ENCODE data around the gene CLPTM1. TPM values are rescaled to one million over a fixed set of nuclear protein-coding genes. Genes with fewer than 3 reads are reported as not detected.
A peak's percentile ranks its signal among the peaks of the same experiment; 100 is the strongest.
"Not testable (repeated sequence)": the region's sequence is repeated elsewhere in the genome, so short reads cannot be mapped to it uniquely, and the experiment has no call there.

The CLPTM1 gene
- total RNA-seq = 28.9 and 65.8 TPM in 2 replicates

- DNase-seq = peak; percentile 98
Measured at GRCh38 chr19:44954649-44955504, at the start of gene CLPTM1. Gene CLPTM1, plus strand, starts transcription at chr19:44955380. Its CDS starts 16 bp downstream, at chr19:44955396.

DNA sequence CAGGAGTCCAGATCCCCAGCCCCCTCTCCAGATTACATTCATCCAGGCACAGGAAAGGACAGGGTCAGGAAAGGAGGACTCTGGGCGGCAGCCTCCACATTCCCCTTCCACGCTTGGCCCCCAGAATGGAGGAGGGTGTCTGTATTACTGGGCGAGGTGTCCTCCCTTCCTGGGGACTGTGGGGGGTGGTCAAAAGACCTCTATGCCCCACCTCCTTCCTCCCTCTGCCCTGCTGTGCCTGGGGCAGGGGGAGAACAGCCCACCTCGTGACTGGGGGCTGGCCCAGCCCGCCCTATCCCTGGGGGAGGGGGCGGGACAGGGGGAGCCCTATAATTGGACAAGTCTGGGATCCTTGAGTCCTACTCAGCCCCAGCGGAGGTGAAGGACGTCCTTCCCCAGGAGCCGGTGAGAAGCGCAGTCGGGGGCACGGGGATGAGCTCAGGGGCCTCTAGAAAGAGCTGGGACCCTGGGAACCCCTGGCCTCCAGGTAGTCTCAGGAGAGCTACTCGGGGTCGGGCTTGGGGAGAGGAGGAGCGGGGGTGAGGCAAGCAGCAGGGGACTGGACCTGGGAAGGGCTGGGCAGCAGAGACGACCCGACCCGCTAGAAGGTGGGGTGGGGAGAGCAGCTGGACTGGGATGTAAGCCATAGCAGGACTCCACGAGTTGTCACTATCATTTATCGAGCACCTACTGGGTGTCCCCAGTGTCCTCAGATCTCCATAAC is 49.6 kb upstream of the CLPTM1 start, which contains the start of gene APOE:
APOE (plus strand) TSS at position 360 of the 724 bp plus-strand sequence. CDS start 829 bp downstream, outside the sequence.
- DNase-seq = no peak

- no peak for DNase-seq
Measured at GRCh38 chr19:44907613-44908012, 47.6 kb upstream of the CLPTM1 start.

DNA sequence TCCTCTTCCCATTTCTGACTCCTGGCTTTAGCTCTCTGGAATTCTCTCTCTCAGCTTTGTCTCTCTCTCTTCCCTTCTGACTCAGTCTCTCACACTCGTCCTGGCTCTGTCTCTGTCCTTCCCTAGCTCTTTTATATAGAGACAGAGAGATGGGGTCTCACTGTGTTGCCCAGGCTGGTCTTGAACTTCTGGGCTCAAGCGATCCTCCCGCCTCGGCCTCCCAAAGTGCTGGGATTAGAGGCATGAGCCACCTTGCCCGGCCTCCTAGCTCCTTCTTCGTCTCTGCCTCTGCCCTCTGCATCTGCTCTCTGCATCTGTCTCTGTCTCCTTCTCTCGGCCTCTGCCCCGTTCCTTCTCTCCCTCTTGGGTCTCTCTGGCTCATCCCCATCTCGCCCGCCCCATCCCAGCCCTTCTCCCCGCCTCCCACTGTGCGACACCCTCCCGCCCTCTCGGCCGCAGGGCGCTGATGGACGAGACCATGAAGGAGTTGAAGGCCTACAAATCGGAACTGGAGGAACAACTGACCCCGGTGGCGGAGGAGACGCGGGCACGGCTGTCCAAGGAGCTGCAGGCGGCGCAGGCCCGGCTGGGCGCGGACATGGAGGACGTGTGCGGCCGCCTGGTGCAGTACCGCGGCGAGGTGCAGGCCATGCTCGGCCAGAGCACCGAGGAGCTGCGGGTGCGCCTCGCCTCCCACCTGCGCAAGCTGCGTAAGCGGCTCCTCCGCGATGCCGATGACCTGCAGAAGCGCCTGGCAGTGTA is 46.9 kb upstream of the CLPTM1 start:
- no peak for DNase-seq

DNA sequence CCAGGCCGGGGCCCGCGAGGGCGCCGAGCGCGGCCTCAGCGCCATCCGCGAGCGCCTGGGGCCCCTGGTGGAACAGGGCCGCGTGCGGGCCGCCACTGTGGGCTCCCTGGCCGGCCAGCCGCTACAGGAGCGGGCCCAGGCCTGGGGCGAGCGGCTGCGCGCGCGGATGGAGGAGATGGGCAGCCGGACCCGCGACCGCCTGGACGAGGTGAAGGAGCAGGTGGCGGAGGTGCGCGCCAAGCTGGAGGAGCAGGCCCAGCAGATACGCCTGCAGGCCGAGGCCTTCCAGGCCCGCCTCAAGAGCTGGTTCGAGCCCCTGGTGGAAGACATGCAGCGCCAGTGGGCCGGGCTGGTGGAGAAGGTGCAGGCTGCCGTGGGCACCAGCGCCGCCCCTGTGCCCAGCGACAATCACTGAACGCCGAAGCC is 46.3 kb upstream of the CLPTM1 start:
- no peak for DNase-seq

- no peak for DNase-seq
Measured at GRCh38 chr19:44909775-44910174, 45.4 kb upstream of the CLPTM1 start.

DNA sequence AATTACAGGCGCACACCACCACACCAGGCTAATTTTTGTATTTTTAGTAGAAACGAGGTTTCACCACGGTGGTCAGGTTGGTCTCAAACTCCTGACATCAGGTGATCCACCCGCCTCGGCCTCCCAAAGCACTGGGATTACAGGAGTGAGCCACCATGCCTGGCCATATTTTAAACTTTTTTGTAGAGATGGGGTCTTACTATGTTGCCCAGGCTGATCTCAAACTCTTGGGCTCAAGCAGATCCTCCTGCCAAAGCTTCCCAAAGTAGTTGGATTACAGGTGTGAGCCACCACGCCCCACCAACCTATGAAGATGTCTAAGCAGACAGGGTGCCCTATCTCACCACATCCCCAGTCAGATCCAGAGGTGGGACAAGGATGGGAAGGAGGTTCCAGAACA is 43.3 kb upstream of the CLPTM1 start:
- DNase-seq = not testable (repeated sequence)

- DNase-seq = no peak
Measured at GRCh38 chr19:44912854-44913253, 42.3 kb upstream of the CLPTM1 start.

DNA sequence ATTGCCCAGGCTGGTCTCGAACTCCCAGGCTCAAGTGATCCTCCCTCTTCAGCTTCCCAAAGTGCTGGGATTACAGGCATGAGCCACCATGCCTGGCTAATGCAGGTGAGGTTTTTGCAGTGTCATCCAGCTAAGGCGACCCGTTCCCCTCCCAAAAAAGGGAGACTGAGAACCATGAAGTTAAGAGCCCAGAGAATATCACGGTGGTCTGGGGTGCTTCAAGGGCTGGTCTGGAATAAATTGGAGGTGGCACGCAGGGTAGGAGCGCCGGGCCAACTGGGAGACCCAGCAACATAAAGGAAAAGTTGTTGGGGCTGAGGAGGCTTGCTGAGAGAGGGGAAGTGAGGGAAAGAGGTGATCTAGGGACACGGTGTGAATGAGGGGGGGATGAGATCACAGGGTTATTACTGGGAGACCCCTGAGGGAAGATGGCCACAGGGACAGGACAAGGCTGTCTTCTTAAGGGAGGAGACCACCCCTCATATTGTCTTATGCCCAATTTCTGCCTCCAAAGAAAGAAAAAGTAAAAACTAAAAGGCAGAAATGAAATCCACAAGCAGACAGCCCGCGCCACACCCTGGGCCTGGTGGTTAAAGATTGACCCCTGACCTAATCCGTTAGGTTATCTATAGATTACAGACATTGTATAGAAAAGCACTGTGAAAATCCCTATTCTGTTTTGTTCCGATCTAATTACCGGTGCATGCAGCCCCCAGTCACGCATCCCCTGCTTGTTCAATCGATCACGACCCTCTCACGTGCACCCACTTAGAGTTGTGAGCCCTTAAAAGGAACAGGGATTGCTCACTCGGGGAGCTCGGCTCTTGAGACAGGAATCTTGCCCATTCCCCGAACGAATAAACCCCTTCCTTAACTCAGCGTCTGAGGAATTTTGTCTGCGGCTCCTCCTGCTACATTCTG is 41.4 kb upstream of the CLPTM1 start:
- DNase-seq = not testable (repeated sequence)

DNA sequence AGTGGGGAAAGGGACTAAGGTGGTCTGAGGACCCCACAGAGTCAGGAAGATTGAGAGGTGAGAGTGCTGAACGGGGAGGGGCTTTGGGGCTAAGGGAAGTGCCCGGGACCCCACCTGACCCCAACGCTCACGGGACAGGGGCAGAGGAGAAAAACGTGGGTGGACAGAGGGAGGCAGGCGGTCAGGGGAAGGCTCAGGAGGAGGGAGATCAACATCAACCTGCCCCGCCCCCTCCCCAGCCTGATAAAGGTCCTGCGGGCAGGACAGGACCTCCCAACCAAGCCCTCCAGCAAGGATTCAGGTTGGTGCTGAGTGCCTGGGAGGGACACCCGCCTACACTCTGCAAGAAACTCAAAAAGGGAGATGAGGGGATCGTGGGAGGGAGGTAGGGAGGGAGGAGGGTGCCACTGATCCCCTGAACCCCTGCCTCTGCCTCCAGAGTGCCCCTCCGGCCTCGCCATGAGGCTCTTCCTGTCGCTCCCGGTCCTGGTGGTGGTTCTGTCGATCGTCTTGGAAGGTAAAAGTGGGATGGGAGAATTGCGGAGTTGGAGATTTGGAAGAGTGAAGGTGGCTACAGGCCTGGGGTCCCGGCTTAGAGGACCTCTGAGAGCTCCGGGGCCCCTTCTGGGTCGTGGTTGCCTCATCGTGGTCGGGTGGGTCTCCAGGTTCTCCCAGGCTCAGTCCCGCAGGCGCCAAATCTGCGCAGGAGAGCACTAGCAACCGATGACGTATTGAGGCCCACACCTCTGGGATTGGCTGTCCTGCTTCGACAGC is 40.6 kb upstream of the CLPTM1 start, which contains the start of gene APOC1:
APOC1 (plus strand) TSS at position 176 of the 774 bp plus-strand sequence; CDS start at position 460, 284 bp downstream.
- peak; percentile 86 for DNase-seq

GRCh38 chr19:44924243-44924725 is 30.9 kb upstream of the CLPTM1 start:
- no peak for DNase-seq

DNA sequence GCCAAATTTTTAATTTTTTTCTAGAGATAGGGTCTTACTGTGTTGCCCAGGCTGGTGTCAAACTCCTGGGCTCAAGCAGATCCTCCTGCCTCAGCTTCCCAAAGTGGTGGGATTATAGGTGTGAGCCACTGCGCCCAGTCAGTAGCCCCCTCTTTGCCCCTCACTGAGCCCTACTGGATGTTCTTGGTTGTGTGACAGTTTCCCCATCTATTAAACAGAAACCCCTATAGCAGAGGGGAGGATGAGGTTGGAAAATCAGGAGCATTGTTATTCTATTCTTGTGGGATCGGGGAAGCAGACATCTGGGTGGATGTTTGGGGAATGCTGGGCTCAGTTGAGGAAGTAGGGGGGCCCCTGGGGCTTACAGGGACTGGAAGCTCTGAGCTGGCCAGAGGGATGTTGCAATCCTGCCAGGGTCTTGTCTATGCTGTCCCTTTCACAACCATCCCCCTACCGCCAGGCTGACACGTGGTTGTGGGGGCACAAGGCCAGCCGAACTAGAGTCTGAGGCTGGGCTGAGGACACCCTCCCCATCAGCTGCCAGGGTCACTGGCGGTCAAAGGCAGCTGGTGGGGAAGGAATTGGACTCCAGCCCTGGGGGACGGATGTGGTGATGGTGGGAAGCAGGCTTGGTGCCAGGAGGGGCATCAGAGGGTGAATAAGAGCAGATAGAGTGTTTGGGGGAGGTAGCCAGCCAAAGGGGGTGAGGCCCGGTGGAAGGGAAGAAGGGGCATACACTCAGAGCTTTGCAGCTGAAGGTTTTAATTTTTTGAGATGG is 29.9 kb upstream of the CLPTM1 start:
- DNase-seq = no peak

- DNase-seq = not testable (repeated sequence)
Measured at GRCh38 chr19:44926245-44927077, 28.7 kb upstream of the CLPTM1 start.

DNA sequence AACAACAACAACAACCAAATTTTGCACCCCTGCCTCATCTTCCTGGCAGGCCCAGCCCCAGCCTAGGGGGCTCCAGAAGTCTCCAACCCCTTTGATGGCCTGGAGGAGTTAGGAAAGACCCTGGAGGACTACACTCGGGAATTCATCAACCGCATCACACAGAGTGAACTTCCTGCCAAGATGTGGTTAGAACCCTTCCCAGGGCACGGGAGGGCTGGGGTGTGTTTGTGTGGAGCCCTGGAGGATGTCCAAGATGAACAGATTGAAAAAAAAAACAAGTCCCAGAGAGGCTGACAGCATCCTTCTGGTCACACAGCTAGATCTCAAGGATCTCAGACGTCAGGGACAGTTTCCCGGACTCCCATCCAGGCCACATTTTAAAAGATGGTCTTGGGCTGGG is 27.4 kb upstream of the CLPTM1 start:
- no peak for DNase-seq

DNA sequence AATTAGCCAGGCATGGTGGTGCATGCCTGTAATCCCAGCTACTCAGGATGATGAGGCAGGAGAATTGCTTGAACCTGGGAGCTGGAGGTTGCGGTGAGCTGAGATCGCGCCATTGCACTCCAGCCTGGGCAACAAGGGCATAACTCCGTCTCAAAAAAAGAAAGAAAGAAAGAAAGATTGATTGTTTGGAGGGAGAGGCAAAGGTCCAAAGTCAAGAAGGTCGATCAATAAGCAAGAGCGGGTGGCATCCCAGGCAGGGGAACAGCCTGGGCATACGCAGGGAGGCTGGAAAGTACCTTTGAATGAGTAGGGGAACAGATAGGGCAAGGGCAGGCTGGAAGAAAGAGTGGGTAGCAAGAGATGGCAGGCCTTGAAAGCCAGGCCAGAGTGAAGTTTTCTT is 25.1 kb upstream of the CLPTM1 start:
- no peak for DNase-seq

DNA sequence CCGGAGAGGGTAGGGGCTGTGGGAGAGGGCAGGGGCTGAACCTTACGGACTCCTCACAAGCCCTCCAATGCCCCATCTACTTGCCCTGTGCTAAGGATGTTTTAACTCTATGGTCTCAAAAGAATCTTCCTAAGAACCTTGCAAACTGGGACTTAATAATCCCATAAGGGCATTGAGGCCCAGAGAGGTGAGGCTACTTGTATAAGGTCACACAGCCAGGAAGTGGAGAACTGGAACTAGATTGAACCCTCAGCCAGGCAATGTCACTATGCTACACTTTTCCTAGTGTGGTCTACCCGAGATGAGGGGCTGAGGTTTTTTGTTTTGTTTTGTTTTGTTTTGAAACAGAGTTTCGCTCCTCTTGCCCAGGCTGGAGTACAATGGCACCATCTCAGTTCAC is 23.6 kb upstream of the CLPTM1 start:
- DNase-seq = no peak

DNA sequence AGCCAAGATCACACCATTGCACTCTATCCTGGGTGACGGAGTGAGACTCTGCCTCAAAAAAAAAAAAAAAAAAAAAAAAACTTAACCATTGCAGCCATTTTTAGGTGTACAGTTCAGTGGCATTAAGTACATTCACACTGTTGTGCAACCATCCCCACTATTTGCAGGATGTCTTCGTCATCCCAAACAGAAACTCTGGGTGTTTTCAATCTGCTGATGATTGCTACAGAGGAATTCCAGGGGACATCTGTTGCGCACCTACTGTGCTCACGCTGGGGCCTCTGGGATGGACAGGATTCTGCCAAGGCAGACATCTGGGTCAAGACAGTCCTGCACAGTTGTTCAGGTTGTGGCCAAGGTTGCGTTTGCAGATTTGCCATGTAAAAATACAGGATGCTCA is 15.5 kb upstream of the CLPTM1 start:
- no peak for DNase-seq

GRCh38 chr19:44942067-44942571 is 13.1 kb upstream of the CLPTM1 start, which contains the start of gene APOC4:
Gene APOC4, plus strand, starts transcription at chr19:44942237. Its CDS starts 41 bp downstream, at chr19:44942278.
- DNase-seq = no peak

Data from dermis blood vessel endothelial cell (primary cell).